HG02870 (cell line): ENCODE measurements around the gene LMTK3.

Source experiments
- ATAC-seq: cut with Tn5 transposase; IDR thresholded peaks from one replicate; pipeline ENCODE4 v1.9.1; 2021; ENCODE audit warnings: mild to moderate bottlenecking, moderate library complexity; ENCODE audit not compliant: unreplicated experiment

LMTK3 gene

DNA sequence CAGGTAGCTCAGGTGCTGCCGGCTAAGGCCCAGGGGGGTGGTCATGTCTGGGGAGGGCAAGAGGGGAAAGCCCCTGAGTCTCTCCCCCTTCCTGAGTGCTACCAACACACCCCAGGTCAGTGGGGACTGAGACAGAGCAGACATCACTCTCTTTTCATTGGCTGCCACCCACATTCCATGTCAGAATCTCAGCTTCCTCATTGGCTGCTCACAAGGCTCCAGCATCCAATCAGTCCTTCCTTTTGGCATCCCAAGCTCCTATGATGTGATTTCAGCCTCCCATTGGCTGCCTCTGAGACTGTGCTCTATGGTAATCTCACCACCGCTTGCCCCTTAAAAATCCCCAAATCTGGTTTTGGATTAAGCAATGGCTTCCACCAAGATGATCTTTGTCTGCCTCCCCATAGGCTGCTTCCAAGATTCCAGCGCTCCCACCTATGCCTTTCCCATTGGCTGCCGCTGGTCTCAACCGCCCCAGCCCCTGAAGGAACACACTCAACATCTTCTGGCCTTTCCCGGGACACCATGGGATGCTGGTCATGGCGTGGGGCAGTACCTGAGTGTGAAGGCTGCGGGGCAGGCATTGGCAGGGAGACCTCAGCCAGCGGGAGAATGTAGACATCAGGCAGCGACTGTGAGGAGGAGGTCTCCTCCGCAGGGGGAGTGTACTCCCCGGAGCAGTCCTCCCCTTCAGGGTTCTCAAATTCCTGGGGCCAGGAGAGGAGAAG is 2.0 kb downstream of the LMTK3 start:
- no peak for ATAC-seq

- no peak for ATAC-seq
These were observed 2.8 kb downstream of the LMTK3 start for GRCh38 chr19:48508729-48509411.

DNA sequence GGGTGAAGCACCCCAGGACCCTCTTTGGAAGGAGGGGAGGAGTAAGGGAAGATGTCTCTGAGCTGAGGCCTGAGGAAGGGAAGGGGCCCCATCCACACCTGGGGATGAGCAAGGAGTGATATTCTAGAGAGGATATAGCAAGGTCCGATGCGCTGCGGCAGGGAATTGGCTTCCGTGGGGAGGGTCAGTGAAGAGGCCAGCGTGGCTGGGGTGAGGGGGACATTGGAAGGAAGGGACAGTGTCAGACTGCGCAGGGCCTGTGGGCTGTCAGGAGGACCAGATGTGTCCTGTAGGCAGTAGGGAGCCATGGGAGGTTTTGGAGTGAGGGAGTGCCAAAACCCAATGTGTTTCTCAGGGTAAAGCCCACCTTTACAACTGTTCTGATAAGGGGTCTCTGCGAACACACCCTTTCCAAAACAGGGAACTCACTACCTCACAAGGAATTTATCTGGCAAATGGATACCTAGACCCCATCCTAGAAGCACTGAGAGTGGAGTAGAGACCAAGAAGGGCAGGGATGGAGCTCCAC is 3.7 kb downstream of the LMTK3 start:
- no peak for ATAC-seq

DNA sequence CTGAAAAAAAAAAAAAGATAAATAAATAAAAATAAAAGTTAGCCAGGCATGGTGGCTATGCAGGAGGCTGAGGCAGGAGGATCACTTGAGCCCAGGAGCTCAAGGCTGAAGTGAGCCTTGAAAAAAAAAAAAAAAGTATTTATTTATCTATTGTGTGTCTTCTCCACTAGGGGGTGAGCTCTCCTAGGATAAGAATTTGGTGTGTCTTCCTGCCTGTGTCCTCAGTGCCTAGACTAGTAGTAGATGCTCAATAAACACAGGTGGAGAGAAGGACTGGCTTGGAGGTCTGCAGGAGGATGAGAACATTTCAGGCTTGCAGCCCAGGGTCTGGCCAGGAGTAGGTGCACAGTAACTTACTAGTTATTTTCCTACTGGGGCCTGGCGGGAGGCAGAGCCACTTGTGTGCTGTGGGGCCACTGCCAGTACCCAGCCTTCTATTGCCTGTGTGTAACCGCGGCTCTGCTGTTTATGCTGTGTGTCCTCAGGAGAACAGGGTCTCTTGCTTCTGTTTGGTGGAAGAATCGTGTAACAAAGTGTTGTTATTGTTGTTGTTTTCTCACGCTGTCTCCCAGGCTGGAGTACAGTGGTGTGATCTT is 5.4 kb downstream of the LMTK3 start:
- ATAC-seq, result no peak

GRCh38 chr19:48502350-48503018 is 9.2 kb downstream of the LMTK3 start:
- no peak for ATAC-seq

DNA sequence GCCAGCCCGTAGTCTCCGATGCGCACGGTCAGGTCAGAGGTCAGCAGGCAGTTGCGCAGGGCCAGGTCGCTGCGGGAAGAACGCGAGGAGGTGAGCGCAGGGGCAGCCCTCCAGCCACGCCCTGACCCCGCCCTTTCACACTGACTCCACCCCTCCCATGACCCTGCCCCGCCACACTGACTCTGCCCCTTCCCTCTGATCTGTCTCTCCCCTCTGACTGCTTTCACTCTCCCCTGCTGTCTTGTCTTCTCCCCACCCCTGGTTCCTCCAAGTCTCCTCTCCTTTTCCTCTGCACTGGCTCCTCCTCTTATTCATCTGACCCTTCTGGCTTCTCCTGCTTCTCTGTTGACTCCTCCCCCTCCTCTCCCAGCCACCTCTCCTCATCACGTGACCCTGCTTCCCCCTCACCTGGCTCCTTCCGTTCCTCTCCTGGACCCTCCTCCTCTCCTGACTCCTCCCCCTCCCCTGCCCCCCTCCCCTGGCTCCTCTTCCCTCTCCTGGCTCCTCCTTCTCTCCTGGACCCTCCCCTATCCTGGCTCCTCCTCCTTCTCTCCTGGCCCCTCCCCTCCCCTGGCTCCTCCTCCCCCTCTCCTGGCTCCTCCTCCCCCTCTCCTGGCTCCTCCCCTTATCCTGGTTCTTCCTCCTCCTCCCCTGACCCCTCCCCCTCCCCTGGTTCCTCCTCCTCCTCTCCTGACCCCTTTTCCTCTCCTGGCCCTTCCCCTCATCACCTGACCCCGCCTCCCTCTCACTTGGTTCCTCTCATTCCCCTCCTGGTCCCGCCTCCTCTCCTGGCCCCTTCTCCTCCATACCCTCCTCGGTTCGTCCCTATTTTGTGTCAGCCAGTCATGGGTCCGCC is 9.9 kb downstream of the LMTK3 start:
- no peak for ATAC-seq

- ATAC-seq, result no peak
These were observed 10.7 kb downstream of the LMTK3 start for GRCh38 chr19:48500830-48501493.

GRCh38 chr19:48499316-48500090 is 12.1 kb downstream of the LMTK3 start:
- no peak for ATAC-seq

- ATAC-seq, result no peak
These were observed 12.9 kb downstream of the LMTK3 start for GRCh38 chr19:48498595-48499311.

DNA sequence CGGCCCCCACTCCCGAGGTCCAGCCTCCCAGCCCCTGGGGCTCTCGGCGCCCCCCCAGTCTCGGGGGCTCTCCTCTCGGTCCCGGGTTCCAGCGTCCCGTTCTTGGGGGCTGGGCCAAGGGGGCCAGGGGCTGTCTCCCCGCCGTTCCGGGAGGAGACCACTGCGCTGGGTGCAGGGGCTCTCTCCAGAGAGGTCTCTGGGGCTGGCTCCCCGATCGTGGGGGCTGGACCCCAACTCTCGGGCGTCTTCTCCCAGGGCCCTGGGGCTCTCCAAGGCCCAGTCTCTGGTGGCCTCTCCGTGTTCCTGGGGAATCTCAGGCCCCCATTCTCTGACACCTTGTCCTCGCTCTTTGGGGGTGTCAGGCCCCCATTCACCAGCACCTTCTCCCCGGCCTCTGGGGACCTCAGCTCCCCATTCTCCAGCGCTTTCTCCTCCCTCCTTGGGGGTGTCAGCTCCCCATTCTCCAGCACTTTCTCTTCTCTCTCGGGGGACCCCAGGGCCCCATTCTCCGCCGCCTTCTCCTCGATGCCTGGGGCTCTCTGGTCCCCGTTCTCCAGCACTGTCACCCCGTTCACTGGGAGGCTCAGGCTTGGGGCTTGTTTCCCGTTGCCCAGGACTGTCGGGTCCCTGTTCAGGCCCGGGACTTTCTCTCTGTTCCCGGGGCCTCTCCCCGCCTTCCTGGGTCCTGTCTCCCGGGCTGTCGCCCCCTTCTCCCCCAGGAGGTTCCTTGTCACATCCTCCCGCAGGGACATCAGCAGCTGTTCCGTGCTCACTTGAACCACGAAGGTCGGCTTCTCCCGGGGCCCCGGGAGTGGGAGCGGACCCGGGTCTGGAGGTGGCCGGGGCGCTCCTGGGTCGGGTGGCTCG is 13.7 kb downstream of the LMTK3 start:
- no peak for ATAC-seq

DNA sequence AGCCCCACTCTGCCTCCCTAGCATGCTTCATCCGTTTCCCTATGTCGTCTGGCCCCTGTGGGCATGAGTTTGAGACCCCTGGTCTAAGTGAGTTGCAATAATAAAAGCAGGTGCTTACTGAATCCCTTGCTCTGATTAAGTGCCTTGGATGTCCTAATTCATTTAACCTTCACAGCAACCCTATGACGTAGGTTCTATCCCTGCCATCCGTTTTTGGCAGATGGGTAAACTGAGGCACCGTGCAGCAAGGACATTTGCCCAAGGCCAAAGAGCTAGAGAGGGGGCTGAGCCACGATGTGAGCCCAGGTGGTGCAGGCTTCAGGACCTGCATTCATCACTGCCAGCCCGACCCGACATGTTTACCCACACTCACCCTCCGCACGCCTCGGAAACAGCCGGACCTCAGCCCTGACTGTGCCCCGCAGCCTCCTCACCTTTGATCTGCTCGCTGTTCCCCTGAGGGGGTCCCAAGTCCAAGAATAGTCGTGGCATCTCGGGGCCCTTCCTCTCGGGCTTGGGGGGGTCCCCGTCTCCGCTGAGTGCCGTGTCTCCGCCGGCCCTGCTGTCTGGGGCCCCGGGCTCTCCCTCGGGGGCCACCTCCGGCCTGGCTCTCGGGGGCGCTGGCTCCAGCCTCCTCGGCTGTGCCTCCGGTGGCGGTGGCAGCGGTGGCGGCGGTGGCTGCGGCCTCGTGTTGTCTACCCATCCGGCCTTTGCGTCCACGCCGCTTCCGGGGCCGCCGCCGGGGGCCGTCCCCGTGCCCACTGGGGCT is 14.5 kb downstream of the LMTK3 start:
- no peak for ATAC-seq

DNA sequence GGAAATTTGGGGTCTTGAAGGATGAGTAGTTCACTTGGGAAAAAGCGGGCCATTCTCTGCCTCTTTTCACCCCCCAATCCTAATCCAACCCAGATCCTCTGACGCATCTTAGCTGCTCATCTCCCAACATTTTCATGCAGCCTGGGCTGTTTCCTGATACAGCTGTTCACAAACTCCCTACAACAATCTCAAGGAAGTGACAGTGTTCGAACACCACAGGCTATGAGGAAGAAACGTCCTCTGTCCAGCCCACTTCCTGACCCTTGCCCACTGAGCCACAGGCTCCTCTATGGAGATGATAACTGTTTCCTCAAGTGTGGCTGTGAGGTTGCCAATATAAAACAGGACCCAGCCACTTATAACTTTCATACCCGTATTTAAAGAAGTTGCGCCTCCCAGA is 16.2 kb downstream of the LMTK3 start:
- no peak for ATAC-seq

DNA sequence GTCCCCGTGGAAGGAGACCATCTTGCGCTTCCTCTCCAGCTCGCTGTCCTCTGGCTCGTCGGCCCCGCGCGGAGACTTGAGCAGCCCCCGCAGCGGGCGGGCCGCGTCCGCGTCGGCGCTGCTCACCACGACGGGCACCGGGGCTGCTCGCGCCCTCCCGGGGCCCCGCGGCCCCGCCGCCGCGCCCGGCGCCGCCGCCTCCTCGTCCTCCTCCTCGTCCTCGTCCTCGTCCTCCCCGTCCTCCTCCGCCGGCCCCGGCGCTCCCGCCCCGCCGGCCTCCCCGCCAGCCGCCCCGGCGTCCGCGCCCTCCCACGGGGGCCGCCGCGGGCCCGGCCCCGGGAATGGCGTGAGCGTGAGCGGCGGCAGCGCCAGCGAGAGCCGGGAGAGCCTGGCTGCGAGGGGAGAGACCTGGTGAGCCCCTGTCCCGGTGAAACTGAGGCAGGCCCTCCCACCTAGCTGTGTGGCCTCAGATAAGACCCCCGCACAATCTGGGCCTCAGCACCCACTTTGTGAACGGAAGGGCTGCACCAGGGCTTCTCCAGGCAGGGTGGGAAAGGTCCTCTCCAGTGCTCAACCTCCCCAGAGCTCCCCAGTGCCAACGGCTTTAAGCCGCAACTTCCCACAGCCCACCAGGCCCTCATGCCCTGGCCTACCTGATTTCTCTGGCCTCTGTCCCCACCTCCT is 17.8 kb downstream of the LMTK3 start:
- peak; percentile 2 for ATAC-seq

DNA sequence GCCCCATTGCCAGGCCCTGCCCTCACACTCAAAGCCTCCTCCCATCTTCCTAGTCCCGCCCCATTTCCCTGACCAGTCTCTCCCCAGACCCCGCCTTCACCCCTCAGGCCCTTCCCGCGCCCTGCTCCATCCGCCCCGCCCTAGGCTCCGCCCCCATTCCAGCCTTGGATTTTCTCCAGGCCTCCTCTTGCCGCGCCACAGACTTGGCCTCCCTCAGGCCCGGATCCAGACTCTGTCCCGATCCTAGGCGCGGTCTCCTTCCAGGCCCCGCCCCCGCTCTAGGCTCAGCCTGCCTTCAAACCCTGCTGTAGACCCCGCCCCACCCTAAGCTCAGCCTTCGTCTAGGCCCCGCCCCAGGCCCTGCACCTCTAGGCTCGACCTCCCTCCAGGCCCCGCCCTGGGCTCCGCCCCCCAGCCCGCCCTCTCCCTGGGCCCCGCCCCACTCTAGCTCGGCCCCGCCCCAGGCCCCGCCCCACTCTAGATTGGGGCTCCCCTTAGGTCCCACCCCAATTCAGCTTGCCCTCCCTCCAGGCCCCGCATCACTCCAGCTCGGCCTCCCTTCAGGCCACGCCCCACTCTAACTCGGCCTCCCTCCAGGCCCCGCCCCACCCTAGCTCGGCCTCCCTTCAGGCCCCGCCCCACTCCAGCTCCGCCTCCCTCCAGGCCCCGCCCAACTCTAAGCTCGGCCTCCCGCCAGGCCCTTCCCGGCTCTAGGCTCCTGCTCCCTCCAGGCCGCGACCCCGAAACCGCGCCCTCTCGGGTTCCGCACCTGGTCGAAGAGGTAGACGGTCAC is 18.5 kb downstream of the LMTK3 start:
- ATAC-seq, result peak; percentile 51

DNA sequence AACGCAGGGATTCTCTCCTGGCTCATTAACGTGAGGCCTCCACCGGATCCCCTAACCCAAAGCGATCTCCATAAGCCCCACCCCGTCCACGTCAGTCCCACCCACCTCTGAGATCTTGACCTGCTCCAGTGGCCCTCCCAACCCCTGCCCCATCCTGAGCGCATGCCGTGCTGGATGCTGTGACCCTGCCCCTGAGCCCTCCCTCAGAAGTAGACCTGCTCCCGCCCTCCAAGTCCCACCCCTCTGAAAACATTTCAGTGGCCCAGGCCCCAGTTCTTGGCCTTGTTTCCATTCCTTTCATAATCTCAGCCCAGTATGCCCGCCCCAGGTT is 19.9 kb downstream of the LMTK3 start:
- no peak for ATAC-seq
